HG03575 (cell line): ENCODE measurements around the gene PLA2G6.
"Not testable (repeated sequence)": the region's sequence is repeated elsewhere in the genome, so short reads cannot be mapped to it uniquely, and the experiment has no call there.

Experiments
- ATAC-seq: cut with Tn5 transposase; IDR thresholded peaks from one replicate; pipeline ENCODE4 v1.9.1; 2021; ENCODE audit not compliant: unreplicated experiment, insufficient number of reproducible peaks, low FRiP score; ENCODE audit errors: extremely low read depth

Gene PLA2G6

DNA sequence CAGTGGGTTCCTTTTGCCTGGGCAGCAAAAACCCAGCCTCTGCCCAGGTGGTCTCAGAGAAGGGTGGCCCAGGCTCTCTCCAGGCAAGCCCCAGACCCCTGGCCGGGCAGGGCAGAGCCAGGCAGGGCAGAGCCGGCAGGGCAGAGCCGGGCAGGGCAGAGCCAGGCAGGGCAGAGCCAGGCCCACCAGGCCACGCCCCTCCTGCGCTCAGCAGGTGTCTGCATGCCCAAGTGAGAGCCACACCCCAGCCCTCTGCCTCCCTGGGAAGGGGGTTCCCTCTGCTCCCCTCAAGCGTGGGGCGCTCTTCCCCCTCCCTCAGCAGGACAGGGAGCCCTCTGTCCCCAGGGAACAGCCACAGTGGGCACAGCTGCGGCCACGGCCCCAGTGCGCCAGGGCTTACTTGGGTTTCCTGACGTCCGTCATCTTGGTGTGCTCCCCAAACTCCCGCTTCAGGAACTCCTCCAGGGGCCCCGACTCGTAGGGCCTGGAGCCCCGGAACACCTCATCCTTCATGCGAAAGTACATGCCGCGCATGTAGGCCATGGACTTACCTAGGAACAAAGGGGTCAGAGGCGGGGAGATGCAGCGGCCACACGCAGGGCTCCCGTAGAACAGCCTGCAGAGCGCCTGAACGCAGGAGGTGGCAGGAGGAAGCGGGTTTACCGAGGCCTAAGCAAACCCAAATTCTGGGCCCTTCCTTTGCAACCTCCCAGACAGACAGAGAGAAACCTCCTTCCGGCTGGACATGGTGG, 61.1 kb downstream of the PLA2G6 start:
- ATAC-seq = no peak

DNA sequence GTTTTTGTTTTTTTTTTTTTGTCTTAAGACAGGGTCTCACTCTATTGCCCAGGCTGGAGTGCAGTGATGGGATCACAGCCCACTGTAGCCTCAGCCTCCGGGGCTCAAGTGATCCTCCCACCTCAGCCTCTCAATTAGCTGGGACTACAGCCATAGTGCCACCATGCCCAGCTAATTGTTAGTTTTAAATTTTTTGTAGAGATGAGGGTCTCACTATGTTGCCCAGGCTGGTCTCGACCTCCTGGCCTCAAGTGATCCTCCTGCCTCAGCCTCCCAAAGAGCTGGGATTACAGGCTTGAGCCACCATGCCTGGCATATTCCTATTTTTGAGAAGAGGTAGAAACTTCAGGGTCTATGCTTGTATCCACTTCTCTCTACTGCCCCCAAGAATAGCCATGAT, 62.9 kb downstream of the PLA2G6 start:
- ATAC-seq = not testable (repeated sequence)

DNA sequence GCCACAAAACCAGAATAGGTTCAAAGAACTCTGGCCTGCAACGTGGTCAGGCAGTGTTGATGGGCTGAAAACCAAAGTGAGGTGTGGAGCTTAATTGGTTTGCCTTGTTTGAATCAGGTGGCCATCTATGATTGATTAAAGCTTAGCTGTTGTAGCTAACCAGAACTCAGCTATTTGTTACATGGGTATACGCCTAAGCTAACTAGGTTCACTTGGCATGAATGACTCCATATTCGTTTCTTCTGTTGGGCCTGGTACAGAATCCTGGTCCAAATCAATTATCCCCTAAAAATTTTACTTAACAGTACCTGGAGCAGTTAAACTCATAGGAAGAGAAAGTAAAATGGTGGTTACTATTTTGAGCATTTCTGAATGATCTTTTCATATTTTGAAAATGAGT, 63.4 kb downstream of the PLA2G6 start:
- no peak for ATAC-seq

DNA sequence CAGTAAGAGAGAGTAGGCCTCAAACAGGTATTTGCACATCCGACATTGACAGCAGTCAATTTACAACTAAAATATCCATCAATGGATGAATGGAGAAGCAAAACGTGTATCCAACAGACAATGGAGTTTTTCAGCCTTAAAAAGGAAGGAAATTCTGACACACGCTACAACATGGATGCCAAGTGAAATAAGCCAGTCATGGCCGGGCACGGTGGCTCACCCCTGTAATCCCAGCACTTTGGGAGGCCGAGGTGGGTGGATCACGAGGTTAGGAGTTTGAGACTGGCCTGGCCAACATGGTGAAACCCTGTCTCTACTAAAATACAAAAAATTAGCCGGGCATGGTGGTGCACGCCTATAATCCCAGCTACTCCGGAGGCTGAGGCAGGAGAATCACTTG, 64.1 kb downstream of the PLA2G6 start:
- ATAC-seq = not testable (repeated sequence)

DNA sequence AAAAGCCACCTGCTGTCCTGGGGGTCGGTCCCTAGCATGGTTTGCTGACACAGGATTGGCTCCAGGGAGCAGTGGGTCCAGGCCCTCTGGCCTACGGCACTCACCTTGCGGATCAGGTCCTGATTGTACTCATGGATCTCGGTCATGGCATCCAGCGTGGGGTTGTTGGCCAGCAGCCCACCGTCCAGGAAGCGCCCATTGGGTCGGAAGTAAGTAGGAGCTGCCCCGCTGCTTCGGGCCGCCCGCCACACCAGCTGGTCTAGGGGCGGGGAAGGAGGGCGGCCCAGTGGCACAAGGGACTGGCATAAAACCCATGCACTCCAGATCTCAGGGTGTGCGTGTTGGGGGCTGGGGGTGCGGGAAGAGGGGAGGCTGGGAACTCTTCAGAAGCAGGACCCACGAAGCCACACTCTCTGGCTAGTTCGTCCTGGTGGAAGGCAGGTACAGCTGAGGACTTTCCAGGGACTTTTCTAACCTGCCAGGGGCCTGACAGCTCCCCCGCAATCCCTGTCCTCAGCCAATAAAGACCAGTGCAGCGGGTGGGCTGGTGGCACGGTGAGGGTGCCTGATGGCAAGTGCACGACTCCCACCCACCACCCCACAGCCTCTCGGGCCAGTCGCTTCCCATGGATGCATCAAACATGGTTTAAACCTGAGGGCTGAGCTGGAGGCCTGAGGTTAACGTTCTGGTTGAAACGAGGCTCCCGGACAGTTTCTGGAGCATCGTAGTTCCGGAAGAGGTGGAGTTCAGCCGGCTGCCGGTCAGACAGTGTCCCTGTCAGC, 66.0 kb downstream of the PLA2G6 start:
- no peak for ATAC-seq

DNA sequence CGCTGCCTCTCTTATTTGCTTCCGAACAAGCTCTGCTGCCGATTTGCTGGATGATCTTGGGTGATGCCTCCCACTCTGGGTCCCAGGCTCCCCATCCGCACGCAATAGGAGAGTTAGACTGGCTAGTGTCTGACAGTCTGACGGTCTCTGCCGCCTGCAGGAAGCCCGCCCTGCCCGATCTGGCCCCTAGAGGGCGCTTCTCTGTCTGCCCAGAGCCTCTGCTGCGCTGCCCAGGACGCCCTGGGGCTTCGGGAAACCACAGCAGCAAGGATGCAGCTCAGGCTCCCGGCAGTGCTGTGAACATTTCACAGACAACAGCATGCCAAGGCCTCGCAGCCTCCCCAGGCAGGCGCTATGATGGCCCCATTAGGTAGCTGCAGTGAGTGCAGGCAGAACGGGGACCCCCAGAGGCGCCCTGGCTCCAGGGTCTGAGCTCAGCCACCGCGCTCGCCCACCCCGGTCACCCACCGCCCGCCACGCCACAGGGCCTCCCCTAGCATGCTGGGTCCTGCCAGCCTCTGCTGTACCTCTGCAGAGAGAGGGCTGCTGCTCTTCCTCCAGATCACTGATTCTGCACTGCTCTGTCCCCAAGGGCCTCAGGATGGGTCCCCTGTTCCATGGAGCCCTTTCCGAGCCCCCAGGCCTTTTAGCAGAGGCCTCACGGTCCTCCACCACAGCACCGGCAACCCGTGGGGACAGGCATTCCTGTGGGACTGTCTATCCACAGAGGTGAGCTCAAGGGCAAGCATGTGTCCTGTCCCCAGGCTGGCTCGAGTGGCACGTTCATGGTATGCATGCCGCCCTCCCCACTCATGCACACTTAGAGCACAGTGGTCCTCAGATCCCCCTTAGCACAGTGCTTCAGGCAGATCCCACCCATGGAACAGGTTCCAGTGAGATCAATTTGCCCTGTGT, 66.9 kb downstream of the PLA2G6 start:
- ATAC-seq = no peak

DNA sequence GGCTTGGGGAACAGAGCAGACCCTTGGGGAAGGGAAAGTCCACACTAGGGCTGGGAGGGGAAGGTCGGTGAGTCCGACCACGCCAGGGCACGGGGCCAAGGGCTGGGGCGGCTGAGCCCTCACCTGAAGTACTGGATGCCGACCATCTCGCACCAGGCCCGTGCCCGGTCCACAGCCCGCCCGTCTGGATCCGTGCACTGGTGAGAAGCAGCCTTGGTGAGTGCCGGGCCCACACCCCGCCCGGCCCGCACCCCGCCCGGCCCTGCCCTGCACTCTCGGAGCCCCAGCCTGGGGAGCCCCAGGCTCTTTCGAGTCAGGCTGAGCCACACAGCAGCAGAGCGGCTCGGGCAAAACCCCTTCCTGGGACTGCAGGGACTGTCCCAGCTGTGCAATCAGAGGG, 69.2 kb downstream of the PLA2G6 start:
- no peak for ATAC-seq

DNA sequence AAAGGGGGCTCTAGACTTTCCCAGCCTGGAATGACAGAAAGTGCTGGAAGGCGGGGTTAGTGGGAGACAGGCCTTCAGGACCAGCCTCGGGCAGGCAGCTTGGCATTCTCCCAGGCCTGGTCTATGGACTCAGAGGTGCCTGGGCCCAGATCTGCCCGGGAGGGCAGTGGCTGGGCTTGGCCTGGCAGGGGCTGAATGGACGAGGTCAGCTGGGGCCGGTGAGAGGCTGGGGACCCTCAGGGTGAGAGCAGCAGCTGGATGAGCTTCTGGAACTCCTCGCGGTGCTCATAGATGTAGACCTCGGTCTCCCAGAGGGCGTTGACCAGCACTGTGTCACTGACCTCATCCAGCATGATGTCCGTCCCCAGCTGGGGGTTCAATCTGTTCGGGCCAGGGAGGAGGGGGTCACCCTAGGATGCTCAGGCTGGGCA, 69.7 kb downstream of the PLA2G6 start:
- ATAC-seq = no peak

DNA sequence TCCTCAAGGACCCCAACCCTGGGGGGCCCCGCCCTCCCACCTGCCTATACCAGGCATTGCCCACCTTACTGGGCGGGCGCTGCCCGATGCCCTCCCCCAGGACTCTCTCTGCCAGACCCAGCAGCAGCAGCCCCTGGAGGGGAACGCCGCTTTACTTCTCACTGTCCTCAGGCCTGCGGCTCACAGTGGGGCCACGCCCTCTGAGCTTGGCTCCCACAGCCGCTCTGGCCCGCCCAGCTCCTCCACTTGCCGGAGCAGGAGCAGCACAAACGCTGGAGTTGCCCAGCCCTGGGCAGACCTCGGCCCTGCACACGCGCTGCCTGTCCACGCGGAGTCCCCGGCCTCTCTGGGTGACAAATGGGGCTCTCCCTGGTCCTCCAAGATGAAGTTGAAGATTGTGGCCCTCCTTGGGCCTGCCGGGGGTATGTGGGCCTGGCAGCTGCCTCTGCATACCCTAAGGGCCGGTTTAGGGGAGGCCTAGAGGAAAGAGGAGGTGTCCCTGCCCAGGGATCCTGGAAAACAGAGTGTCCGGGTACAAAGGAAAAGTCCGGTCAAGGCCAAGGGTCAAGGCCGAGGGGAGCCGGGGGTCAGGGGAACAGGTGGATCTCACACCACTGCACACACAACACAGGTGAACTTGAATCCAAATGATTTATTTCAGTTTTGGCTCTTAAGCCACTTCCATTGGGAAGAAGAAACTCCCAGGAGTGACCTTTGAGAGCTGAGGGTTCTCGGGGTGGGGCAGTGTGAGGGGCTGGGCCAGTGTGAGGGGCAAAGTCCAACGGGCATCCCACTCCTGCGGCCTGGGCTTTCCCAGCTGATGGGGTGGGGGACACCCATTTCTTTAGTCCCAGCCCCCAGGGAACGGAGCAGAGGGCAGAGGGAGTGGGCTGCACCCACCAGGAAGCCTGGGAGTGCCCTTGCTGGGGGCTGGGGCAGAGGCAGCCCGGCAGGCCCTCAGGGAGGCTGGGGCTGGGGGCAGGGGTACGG, 70.5 kb downstream of the PLA2G6 start:
- no peak for ATAC-seq

DNA sequence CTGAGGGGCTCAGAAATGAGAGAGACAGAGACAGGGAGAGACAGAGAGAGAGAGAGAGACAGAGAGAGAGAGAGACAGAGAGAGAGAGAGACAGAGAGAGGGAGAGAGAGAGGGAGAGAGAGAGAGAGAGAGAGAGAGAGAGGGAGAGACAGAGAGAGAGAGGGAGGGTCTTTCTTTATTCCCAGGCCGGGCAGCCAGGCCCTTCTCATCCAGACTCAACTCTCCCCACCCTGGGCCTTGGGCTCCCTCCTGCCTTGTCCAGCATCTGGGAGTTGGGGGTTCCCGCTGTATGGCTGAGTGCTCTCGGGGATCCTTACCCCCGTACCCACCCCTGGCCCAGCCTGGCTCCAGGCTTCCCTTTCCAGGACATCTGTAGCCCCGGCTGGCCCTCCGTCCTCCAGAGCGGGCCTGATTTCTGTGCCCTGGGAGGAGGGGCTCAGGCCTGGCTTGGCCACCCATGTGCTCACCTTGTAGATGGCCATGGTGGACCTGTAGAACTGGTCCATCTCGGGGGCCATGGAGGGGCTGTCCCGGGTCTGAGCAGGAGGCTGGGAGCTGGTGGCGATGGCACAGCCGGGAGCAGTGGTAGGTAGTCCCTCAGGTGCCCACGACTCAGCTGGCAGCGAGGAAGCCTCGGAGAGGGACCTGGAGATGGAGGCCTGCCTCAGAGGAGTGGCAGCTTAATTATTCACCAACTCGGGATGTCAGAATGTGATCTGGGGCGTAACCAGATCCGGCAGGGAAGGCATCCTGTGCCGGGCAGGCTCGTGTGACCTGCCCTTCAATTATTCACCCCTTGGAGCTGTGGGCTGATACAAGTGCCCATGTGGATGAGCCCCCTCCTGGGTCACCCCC, 71.4 kb downstream of the PLA2G6 start, which contains the start of gene BAIAP2L2:
BAIAP2L2 (minus strand) TSS at position 677 of the 855 bp plus-strand sequence; CDS start at position 518, 159 bp downstream.
- ATAC-seq = no peak

DNA sequence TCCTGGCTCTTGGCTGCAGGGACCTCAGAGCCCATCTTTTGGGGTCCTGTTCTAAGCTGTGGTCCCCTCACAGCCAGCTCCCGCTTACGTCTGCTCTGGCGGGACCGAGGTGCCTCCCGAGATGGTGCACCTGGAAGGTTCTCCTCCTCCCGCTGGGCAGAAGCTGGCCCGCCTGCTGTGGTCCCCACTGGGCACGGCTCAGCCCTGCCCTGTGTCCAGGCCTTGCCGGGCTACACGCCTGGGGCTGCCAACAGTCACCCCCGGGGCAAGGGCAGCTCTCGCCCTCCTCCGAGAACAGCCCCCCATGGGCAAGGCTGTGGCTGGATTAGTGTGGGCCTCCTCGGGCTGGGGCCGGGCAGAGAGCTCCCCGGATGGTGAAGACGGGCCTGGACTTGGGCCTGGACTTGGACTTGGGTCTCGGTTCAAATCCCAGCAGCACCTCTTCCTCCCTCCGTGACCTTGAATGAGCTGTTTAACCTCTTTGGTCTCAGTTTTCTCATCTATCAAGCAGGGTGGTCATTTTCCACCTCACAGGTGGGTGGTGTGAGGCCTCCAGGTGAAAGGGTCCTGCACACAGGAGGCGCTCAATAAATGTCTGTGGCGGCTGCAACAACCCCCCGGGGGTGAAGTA, 72.1 kb downstream of the PLA2G6 start:
- no peak for ATAC-seq

DNA sequence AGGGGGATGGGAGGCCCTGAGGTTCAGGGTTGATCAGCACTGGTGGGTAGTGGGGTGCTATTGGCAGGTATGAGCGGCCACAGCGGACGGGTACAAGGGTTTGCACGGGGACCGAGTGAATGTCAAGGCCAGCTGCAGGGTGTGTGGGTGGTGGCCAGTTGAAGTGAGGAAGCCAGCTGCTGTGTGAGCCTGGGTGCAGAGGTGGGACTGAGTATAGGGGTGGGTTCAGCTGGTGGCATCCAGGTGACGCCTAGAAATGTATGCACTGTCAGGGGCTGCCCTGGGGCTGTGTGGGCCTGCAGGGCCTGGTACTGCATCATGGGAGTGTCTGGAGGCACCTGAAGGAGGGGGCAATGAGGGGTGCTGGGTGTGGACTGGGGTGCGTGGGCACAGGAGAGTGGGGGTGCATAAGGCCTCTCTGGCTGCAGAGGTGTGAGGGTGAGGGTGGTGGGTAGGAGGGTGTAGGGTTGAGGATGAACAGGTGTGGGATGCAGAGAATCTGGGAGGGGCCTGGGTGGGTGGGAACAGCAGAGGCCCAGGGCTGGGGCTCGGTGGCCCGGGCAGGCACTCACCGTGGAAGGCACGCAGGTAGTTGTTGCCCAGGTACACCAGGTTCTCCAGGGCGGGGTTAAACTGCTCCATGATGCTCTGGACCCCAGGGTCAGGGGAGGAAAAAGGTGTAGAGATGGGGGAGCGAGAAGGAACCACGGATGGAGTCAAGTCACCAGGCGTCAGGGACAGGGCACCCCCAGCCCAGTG, 72.9 kb downstream of the PLA2G6 start:
- ATAC-seq = no peak

DNA sequence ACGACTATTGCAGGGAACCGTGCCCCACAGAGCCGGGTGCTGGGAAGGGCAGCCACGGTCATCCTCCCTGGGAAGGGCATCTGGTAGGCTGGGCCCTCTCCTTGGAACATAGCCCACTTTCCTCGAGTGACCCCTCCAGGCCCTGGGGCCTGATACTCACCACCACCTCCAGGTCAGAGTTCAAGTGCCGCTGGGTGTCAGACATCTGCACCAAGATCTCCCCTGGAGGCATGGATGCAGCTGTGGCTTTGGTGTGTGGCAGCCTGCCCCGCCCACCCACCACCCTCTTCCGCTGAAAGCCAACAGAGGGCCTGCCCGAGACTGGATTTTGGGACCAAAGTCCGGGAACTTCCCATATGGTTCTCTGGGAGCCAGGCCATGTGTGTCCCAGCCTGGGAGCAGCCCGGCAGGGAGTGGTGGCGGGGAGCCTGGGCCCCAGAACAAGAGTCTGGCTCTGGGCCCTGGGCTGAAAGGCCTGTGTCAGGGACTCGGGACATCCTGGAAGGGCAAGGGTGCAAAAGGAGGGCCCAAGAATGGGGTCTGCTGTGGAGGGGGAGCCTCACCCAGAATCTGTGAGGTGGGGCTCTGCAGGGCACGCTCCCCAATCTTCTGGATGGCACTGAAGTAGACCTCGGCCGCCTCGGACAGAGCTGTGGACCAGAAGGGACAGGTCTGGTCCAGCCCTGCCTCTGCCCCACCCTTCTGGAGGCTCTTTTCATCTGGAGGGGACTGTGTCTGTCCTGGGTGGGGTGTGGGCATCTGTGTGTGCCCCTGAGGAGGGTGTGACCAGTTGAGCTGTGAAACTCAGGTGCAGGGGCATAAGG, 73.7 kb downstream of the PLA2G6 start:
- no peak for ATAC-seq

DNA sequence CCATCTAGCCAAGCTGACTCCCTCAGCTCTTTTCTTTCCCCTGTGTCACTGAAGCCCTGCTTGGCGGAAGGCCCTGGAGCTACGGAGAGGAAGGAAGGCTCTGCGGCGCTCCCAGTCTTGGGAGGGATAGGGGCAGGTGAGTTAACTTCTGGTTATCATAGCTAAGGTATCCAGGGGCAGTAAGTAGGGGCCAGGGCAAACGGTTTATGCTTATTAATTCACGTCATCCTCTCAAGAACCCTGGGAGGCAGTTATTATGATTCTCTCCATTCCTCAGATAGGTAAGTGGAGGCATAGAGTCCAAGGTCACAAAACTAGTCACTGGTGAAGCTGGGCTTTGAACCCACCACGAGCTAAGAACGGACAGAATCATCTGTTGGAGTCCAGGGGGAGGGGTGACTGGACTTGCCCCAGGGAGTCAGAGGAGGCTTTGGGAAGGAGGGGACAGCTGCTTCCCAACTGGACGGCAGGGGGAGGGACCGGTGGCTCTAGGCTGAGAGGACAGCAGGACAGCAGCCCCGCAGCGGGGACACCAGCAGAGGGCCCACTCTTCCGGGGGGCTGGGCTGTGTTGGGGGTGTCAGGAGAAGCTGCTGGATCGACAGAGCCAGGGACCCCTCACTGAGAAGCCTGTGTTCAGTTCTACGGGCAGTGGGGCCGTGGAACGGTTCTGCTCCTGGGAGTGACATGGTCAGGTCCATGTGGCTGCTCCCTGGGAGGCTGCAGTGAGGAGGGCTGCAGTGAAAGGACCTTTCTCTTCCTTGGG, 74.6 kb downstream of the PLA2G6 start:
- no peak for ATAC-seq

DNA sequence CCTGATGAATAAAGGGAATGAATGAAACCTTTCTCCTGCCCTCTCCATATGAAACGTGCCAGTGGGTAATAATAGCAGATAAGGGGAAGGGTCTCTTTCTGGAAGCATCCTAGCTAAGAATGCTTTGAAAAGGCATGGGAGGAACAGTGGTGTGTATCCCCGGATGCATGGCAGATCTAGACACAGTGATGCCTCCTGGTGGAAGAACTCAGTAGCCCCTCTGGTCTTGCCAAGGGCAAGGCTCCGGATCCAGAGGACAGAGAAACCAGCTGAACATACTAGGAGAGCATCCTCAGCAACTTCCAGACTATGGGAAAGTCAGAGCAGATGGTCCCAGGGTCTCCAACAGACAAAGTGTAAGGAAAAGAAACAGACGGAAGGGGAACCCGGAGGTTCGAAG, 77.5 kb downstream of the PLA2G6 start:
- no peak for ATAC-seq
